Right lobe of liver (tissue), 6 donors: ENCODE results near the gene SUMO2. TPM values are rescaled to one million over a fixed set of nuclear protein-coding genes. Genes with fewer than 3 reads are reported as not detected.

Experiments used
- ATAC-seq, 4 donors: fragments of 200-7000 bp; cut with Tn5 transposase; one replicate each; pipeline ENCODE4 v1.9.1; 2020; ENCODE audit warnings: mild to moderate bottlenecking in 4 of 4, moderate library complexity in 4 of 4
- DNase-seq, 3 donors: peaks; one replicate each; pipeline ENCODE4 v3.0.0-alpha.2; 2020
- H3K27ac ChIP-seq, 3 donors: fragments of 200-600 bp; one replicate each; pipeline ENCODE4 v1.8.0; 2022
- H3K27me3 ChIP-seq, 2 donors: fragments of 200-600 bp; one replicate each; pipeline ENCODE4 v1.8.0; 2022
- H3K36me3 ChIP-seq, 4 donors: fragments of 200-600 bp; sonication (generic) in 1 of 4; one replicate each; pipeline versions ENCODE4 v1.5.1 to v1.8.0; 2017 to 2022; ENCODE audit warnings: control low read depth in 1 of 4
- H3K4me1 ChIP-seq, 4 donors: fragments of 200-600 bp; sonication (generic) in 1 of 4; one replicate each; pipeline versions ENCODE4 v1.5.1 to v1.8.0; 2017 to 2022; ENCODE audit warnings: control low read depth in 1 of 4
- H3K4me3 ChIP-seq, 3 donors: fragments of 200-600 bp; one replicate each; pipeline ENCODE4 v1.8.0; 2022
- H3K9me3 ChIP-seq, 4 donors: fragments of 200-600 bp; sonication (generic) in 1 of 4; one replicate each; pipeline versions ENCODE4 v1.5.1 to v1.8.0; 2017 to 2022; ENCODE audit warnings: control low read depth in 1 of 4
- CTCF ChIP-seq, 4 donors: fragments of 200-600 bp in 3 of 4; fragments of 450-650 bp in 1 of 4; IDR thresholded peaks; one replicate each; pipeline versions ENCODE4 v1.5.1 to v1.8.0; 2016 to 2022; ENCODE audit warnings: antibody characterized with exemption in 4 of 4, mild to moderate bottlenecking in 2 of 4
- POLR2A ChIP-seq: fragments of 450-650 bp; IDR thresholded peaks from one replicate; pipeline ENCODE4 v1.6.1; 2017; ENCODE audit warnings: antibody characterized with exemption, mild to moderate bottlenecking
- WGBS: methylation state at CpG from one replicate; pipeline ENCODE4 v1.1.6; 2018; ENCODE audit warnings: low coverage, low lambda C conversion rate; ENCODE audit not compliant: insufficient coverage; ENCODE audit errors: missing lambda C conversion rate; 5-methylcytosine and 5-hydroxymethylcytosine counted together
- intact Hi-C, 2 donors: fragments of 100-400 bp; cut with DNase I; formaldehyde crosslinking; loops; one replicate each; pipeline versions ENCODE4 v1.11.2 to v1.14.1; 2022
- total RNA-seq, 6 experiments: library from RNA; depleted of rRNA in 2 of 6; stranded (reverse); fragments of >200 nt in 2 of 6; fragmentation: NEBNext Ultra II Directional in 3 of 6; extraction: Animal tissue kit (Norgen Biotek cat#: 25700) in 3 of 6; gene quantifications; one replicate each; pipeline versions ENCODE4 v1.1.0 to v1.2.4, GENCODE V29; 2016 to 2023
- donor health status: DM: no; HTN: yes; CAD: no.
- donor health status: DM: no; HTN: no; CAD: no.
- donor health status: DM: no; HTN: no; CAD: no.
- donor health status: DM: no; HTN: yes; CAD: no.
- donor health status: DM: no; HTN: yes; CAD: no.

SUMO2 gene
- total RNA-seq, 6 experiments from 2014 or later = 23.6 to 120 (median 108) TPM

DNA sequence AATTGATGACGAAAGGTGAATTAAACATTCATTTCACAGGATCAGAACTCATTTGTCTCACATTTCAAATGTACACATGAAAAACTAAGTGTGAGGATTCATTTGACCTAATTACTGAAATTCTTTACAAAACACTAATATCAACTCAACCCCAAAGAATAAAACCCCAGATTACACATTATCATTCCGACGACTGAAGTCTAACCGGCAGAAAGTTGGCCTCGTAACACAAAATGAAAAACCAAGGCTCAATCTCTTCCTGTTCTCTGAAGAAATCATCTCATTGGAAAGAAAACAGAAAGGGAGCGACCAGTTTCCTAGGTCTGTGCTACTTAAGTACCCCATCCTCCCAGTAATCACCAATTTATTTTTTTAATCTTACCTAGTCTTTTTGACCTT is 30.2 kb downstream of the SUMO2 start:
- TF ChIP-seq CTCF (IDR thresholded peaks at IDR 0.05) = no peak
- TF ChIP-seq POLR2A = no peak
- Histone ChIP-seq H3K27ac (no peak overlapping the region), H3K36me3 (peaks cover 0 to 3% (median 1%) of the 10 kb centered on the region in 4 donors), H3K27me3 (no peaks in the 10 kb centered on the region), H3K4me3 (no peak overlapping the region), H3K4me1 (peaks cover 0 to 5% (median 0%) of the 10 kb centered on the region in 4 donors), H3K9me3 (no peaks in the 10 kb centered on the region)
- ATAC-seq (no peak), DNase-seq (no peak)
- intact Hi-C loops = no loop called here
- WGBS = 78% methylated on average over 6 of the region's 6 CpGs

- no peak overlapping the region for H3K27ac ChIP-seq
- no peaks in the 10 kb centered on the region for H3K9me3 ChIP-seq
- no peaks in the 10 kb centered on the region for H3K27me3 ChIP-seq
- peaks cover 0 to 6% (median 2%) of the 10 kb centered on the region in 4 donors for H3K36me3 ChIP-seq
- ATAC-seq (no peak), DNase-seq (no peak)
- 84% methylated on average over 6 of the region's 6 CpGs for WGBS
- H3K4me1 ChIP-seq = peaks cover 0 to 5% (median 0%) of the 10 kb centered on the region in 4 donors
- TF ChIP-seq CTCF (IDR thresholded peaks at IDR 0.05) = no peak
- TF ChIP-seq POLR2A = no peak
- intact Hi-C loops = no loop called here
- H3K4me3 ChIP-seq = no peak overlapping the region
Measured at GRCh38 chr17:75151930-75152329, 30.8 kb downstream of the SUMO2 start.

DNA sequence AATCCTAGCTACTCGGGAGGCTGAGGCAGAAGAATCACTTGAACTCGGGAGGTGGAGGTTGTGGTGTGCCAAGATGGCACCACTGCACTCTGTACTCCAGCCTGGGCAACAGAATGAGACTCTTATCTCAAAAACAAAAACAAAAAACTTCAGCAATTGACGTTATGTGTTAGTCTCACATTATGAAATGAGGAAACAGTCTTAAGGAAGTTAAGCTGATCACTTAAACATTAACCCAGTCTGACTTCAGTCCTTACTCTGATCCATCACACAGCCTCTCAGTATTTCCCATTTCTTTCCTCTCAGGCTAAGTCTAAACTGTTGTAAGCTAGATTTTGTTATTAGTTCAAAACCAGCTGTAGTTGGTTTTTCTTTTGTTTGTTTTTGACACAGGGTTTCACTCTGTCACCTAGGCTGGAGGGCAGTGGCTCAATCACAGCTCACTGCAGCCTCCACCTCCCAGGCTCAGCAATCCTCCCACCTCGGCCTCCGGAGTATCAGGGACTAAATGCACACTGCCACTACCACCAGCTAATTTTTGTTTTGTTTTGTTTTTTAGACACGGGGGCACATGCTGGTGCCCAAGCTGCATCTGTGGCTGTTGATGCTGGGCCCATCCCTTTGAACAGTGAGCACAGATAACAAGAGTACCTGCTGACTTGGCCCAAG is 34.7 kb downstream of the SUMO2 start:
- ATAC-seq (peak in 3 of 4 donors; percentile 46 to 70 (median 50)), DNase-seq (peak in 1 of 3 donors; percentile 28)
- Histone ChIP-seq H3K27me3 (no peaks in the 10 kb centered on the region), H3K4me3 (no peak overlapping the region), H3K4me1 (peaks cover 0 to 1% (median 0%) of the 10 kb centered on the region in 4 donors), H3K9me3 (no peaks in the 10 kb centered on the region), H3K36me3 (peaks cover 0 to 19% (median 6%) of the 10 kb centered on the region in 4 donors), H3K27ac (no peak overlapping the region)
- intact Hi-C loops = no loop called here
- 74% methylated on average over 5 of the region's 6 CpGs for WGBS
- no peak for TF ChIP-seq CTCF (IDR thresholded peaks at IDR 0.05)
- no peak for TF ChIP-seq POLR2A

GRCh38 chr17:75146592-75146991 is 36.2 kb downstream of the SUMO2 start:
- Histone ChIP-seq H3K27ac (no peak overlapping the region), H3K36me3 (peaks cover 0 to 19% (median 6%) of the 10 kb centered on the region in 4 donors), H3K4me3 (no peak overlapping the region), H3K4me1 (no peaks in the 10 kb centered on the region), H3K27me3 (no peaks in the 10 kb centered on the region), H3K9me3 (no peaks in the 10 kb centered on the region)
- intact Hi-C loops = no loop called here
- 38% methylated on average over 3 of the region's 3 CpGs for WGBS
- peak in 2 of 4 donors; percentile 52 to 60 for ATAC-seq
- no peak for DNase-seq
- TF ChIP-seq POLR2A (no peak), CTCF (IDR thresholded peaks at IDR 0.05) (no peak)
